Adrenal gland (tissue), 12 donors: Measurements from ENCODE around the gene AUTS2. TPM values are rescaled to one million over a fixed set of nuclear protein-coding genes. Genes with fewer than 3 reads are reported as not detected.
"Not testable (repeated sequence)": the region's sequence is repeated elsewhere in the genome, so short reads cannot be mapped to it uniquely, and the experiment has no call there.

Source experiments
- DNase-seq, 7 donors: peaks; one replicate each; pipeline ENCODE4 v3.0.0-alpha.2; 2019 to 2020
- H3K27ac ChIP-seq, 5 donors: fragments of 200-600 bp; sonication (generic) in 4 of 5; 1 replicate in 3 of 5; 2 replicates in 2 of 5; pipeline versions ENCODE4 v1.5.1 to v1.8.0; 2016 to 2020; ENCODE audit warnings: mild to moderate bottlenecking in 1 of 5
- H3K27me3 ChIP-seq: fragments of 200-600 bp; 2 replicates; pipeline ENCODE4 v1.8.0; 2021
- H3K36me3 ChIP-seq, 2 donors: fragments of 200-600 bp; replicated peaks in 1 of 2; 1 replicate in 1 of 2; 2 replicates in 1 of 2; pipeline versions ENCODE4 v1.5.1 to v1.8.0; 2018 to 2022
- H3K4me1 ChIP-seq, 2 donors: fragments of 200-600 bp; replicated peaks in 1 of 2; 1 replicate in 1 of 2; 2 replicates in 1 of 2; pipeline versions ENCODE4 v1.5.1 to v1.8.0; 2018 to 2021
- H3K4me3 ChIP-seq, 4 donors: fragments of 200-600 bp; sonication (generic) in 3 of 4; one replicate each; pipeline ENCODE4 v1.5.1; 2016 to 2018
- H3K9me3 ChIP-seq, 3 donors: fragments of 200-600 bp; sonication (generic) in 1 of 3; replicated peaks in 1 of 3; 1 replicate in 2 of 3; 2 replicates in 1 of 3; pipeline versions ENCODE4 v1.5.1 to v1.8.0; 2016 to 2021
- CTCF ChIP-seq, 6 experiments: fragments of 450-650 bp in 4 of 6; fragments of 200-600 bp in 2 of 6; sonication (generic) in 1 of 6; IDR thresholded peaks; 1 replicate in 5 of 6; 2 replicates in 1 of 6; pipeline versions ENCODE4 v1.5.1 to v1.8.0; 2016 to 2021; ENCODE audit warnings: antibody characterized with exemption in 6 of 6, mild to moderate bottlenecking in 2 of 6, moderate library complexity in 1 of 6
- POLR2A ChIP-seq, 2 donors: fragments of 450-650 bp; IDR thresholded peaks; one replicate each; pipeline ENCODE4 v1.6.1; 2017; ENCODE audit warnings: antibody characterized with exemption in 2 of 2, mild to moderate bottlenecking in 2 of 2, moderate library complexity in 1 of 2
- WGBS, 4 donors: extraction: QIAGEN DNeasy Blood & Tissue Kit in 2 of 4; methylation state at CpG; one replicate each; pipeline versions ENCODE4 v1.1.5 to v1.1.7; 2013 to 2017; 5-methylcytosine and 5-hydroxymethylcytosine counted together
- intact Hi-C, 2 donors: fragments of 100-400 bp; cut with DNase I; formaldehyde crosslinking; loops; one replicate each; pipeline versions ENCODE4 v1.14.1 to v1.15.0; 2022 to 2023
- polyA plus RNA-seq, 3 donors: library from polyadenylated mRNA; stranded (reverse); fragments of 200-250 nt in 2 of 3; fragments of 350-450 nt in 1 of 3; fragmentation: Illumina TruSeq in 1 of 3; extraction: RNeasy Lipid Tissue Mini Kit (QIAGEN cat#74804) in 1 of 3; gene quantifications; one replicate each; pipeline ENCODE4 v1.2.3, GENCODE V29; 2013 to 2014
- total RNA-seq, 9 donors: library from RNA; depleted of rRNA in 4 of 9; stranded (reverse); fragments of >200 nt in 4 of 9; fragments of 120-200 nt in 1 of 9; fragmentation: NEBNext Ultra II Directional in 1 of 9; extraction: Animal tissue kit (Norgen Biotek cat#: 25700) in 1 of 9; gene quantifications; one replicate each; pipeline versions ENCODE4 v1.1.0 to v1.2.4, GENCODE V29; 2013 to 2023
- donor health status: healthy with polysubstance abuse.
- donor health status: Bipolar disorder and iron deficiency.
- donor health status: DM: yes; HTN: yes; CAD: no.
- donor health status: DM: no; HTN: no; CAD: no.
- donor health status: DM: no; HTN: no; CAD: no.
- donor health status: DM: yes; HTN: yes; CAD: no.

AUTS2 gene
- total and polyA plus RNA-seq, 12 donors = 6.4 to 44.0 (median 15.2) TPM

- Histone ChIP-seq H3K27ac (no peak overlapping the region), H3K4me3 (no peak overlapping the region), H3K9me3 (no peaks in the 10 kb centered on the region), H3K27me3 (no peaks in the 10 kb centered on the region), H3K4me1 (peaks cover 0 to 8% of the 10 kb centered on the region in 2 donors), H3K36me3 (no peaks in the 10 kb centered on the region)
- WGBS, 4 donors = 92 to 100% (median 98%) methylated on average over 1 of the region's 1 CpG
- DNase-seq = no peak
- TF ChIP-seq CTCF (IDR thresholded peaks at IDR 0.05) (no peak), POLR2A (IDR thresholded peaks at IDR 0.05) (no peak)
- intact Hi-C loops = no loop called here
Measured at GRCh38 chr7:70270149-70270548, 671.9 kb downstream of the AUTS2 start.

- intact Hi-C loops = no loop called here
- DNase-seq = peak in 5 of 7 donors; percentile 7 to 59 (median 17)
- Histone ChIP-seq H3K4me1 (peaks cover 0 to 8% of the 10 kb centered on the region in 2 donors), H3K4me3 (no peak overlapping the region), H3K9me3 (no peaks in the 10 kb centered on the region), H3K36me3 (no peaks in the 10 kb centered on the region), H3K27me3 (no peaks in the 10 kb centered on the region), H3K27ac (no peak overlapping the region)
- WGBS, 4 donors = 60 to 66% (median 62%) methylated on average over 8 of the region's 8 CpGs
- no peak for TF ChIP-seq CTCF (IDR thresholded peaks at IDR 0.05)
- no peak for TF ChIP-seq POLR2A (IDR thresholded peaks at IDR 0.05)
Measured at GRCh38 chr7:70271617-70272081, 673.4 kb downstream of the AUTS2 start.

GRCh38 chr7:70275570-70275969 lies 677.3 kb downstream of the AUTS2 start:
- H3K36me3 ChIP-seq, intact Hi-C loops, H3K27ac ChIP-seq, H3K9me3 ChIP-seq, DNase-seq, H3K27me3 ChIP-seq, H3K4me3 ChIP-seq, H3K4me1 ChIP-seq: not testable (repeated sequence)
- 89 to 91% (median 89%) methylated on average over 3 of the region's 3 CpGs for WGBS, 4 donors

GRCh38 chr7:70285187-70285586 lies 686.9 kb downstream of the AUTS2 start:
- intact Hi-C loops = no loop called here
- TF ChIP-seq CTCF (IDR thresholded peaks at IDR 0.05) (no peak), POLR2A (IDR thresholded peaks at IDR 0.05) (no peak)
- Histone ChIP-seq H3K4me1 (no peaks in the 10 kb centered on the region), H3K4me3 (no peak overlapping the region), H3K27ac (no peak overlapping the region), H3K9me3 (no peaks in the 10 kb centered on the region), H3K36me3 (no peaks in the 10 kb centered on the region), H3K27me3 (no peaks in the 10 kb centered on the region)
- WGBS, 4 donors = 93 to 97% (median 96%) methylated on average over 1 of the region's 1 CpG
- no peak for DNase-seq

- no peak for DNase-seq
- Histone ChIP-seq H3K27ac (no peak overlapping the region), H3K36me3 (no peaks in the 10 kb centered on the region), H3K4me3 (no peak overlapping the region), H3K4me1 (no peaks in the 10 kb centered on the region), H3K9me3 (no peaks in the 10 kb centered on the region), H3K27me3 (no peaks in the 10 kb centered on the region)
- WGBS, 4 donors = 94 to 95% (median 94%) methylated on average over 3 of the region's 3 CpGs
- TF ChIP-seq CTCF (IDR thresholded peaks at IDR 0.05) (no peak), POLR2A (IDR thresholded peaks at IDR 0.05) (no peak)
- intact Hi-C loops = no loop called here
Measured at GRCh38 chr7:70285854-70286253, 687.6 kb downstream of the AUTS2 start.
